B cell (primary cell): Measurements from ENCODE around the gene ATP2A1. TPM values are rescaled to one million over a fixed set of nuclear protein-coding genes. Genes with fewer than 3 reads are reported as not detected.

ENCODE experiments used
- ATAC-seq: fragments of 200-7000 bp; cut with Tn5 transposase; one replicate; pipeline ENCODE4 v1.10.0; 2021; ENCODE audit warnings: low read depth, mild to moderate bottlenecking, moderate number of reproducible peaks, moderate library complexity
- CTCF ChIA-PET: fragments of 350-600 bp; sonication (Branson Sonifier 250); formaldehyde crosslinking; loops from one replicate; lab custom pipeline; 2021; ENCODE audit warnings: antibody characterized with exemption, inconsistent platforms; lab: Charles Lee
- POLR2A ChIA-PET: fragments of 350-600 bp; sonication (Branson Sonifier 250); formaldehyde crosslinking; loops from one replicate; lab custom pipeline; 2021; ENCODE audit warnings: antibody characterized with exemption; lab: Charles Lee
- DNase-seq: peaks from one replicate; pipeline ENCODE4 v3.0.0; 2013
- H2AFZ ChIP-seq: 2 replicates; pipeline ENCODE4 v1.6.1; 2012; ENCODE audit warnings: mild to moderate bottlenecking, low read depth, low read length; ENCODE audit not compliant: insufficient read depth, poor library complexity, severe bottlenecking
- H3K27ac ChIP-seq, 2 donors: 1 replicate in 1 of 2; 2 replicates in 1 of 2; pipeline ENCODE4 v1.5.1; 2012 to 2013; ENCODE audit warnings: low read length in 2 of 2, mild to moderate bottlenecking in 2 of 2, moderate library complexity in 1 of 2
- H3K27me3 ChIP-seq, 4 experiments: fragments of 200-600 bp in 1 of 4; sonication (generic) in 1 of 4; replicated peaks in 1 of 4; 1 replicate in 2 of 4; 2 replicates in 2 of 4; pipeline versions ENCODE4 v1.6.1 to v1.7.0; 2013 to 2016; ENCODE audit warnings: low read length in 3 of 4, mild to moderate bottlenecking in 2 of 4, mixed read lengths in 1 of 4, moderate library complexity in 1 of 4; ENCODE audit not compliant: insufficient read depth in 4 of 4, control insufficient read depth in 3 of 4; ENCODE audit errors: control extremely low read depth in 1 of 4
- H3K36me3 ChIP-seq, 2 experiments: replicated peaks in 1 of 2; 1 replicate in 1 of 2; 2 replicates in 1 of 2; pipeline versions ENCODE4 v1.6.1 to v1.7.1; 2013; ENCODE audit warnings: low read length in 1 of 2; ENCODE audit not compliant: insufficient read depth in 2 of 2, control insufficient read depth in 1 of 2; ENCODE audit errors: control extremely low read depth in 1 of 2, extremely low read depth in 1 of 2
- H3K4me1 ChIP-seq, 2 donors: fragments of 200-600 bp in 1 of 2; sonication (generic) in 1 of 2; 1 replicate in 1 of 2; 2 replicates in 1 of 2; pipeline versions ENCODE4 v1.5.1 to v1.6.1; 2013 to 2017; ENCODE audit warnings: low read length in 2 of 2; ENCODE audit not compliant: control insufficient read depth in 2 of 2, insufficient read depth in 2 of 2
- H3K4me2 ChIP-seq: replicated peaks from 2 replicates; pipeline ENCODE3; 2012; ENCODE audit warnings: mild to moderate bottlenecking, low read depth, low read length; ENCODE audit not compliant: poor library complexity, severe bottlenecking
- H3K4me3 ChIP-seq, 5 experiments: fragments of 200-600 bp in 1 of 5; sonication (generic) in 1 of 5; 1 replicate in 3 of 5; 2 replicates in 2 of 5; pipeline versions ENCODE4 v1.5.1 to v1.7.0; 2011 to 2016; ENCODE audit warnings: low read length in 4 of 5, mild to moderate bottlenecking in 4 of 5, low read depth in 2 of 5, control low read depth in 1 of 5, moderate library complexity in 1 of 5; ENCODE audit not compliant: insufficient read depth in 1 of 5; ENCODE audit errors: control extremely low read depth in 1 of 5, extremely low read depth in 1 of 5
- H3K79me2 ChIP-seq: fragments of 200-600 bp; sonication (generic); one replicate; pipeline ENCODE4 v1.6.0; 2016; ENCODE audit warnings: low read length; ENCODE audit not compliant: control insufficient read depth, insufficient read depth
- H3K9ac ChIP-seq: fragments of 200-600 bp; sonication (generic); 2 replicates; pipeline ENCODE4 v1.6.1; 2017; ENCODE audit warnings: mild to moderate bottlenecking, low read length, moderate library complexity
- H3K9me3 ChIP-seq, 3 donors: one replicate each; pipeline versions ENCODE4 v1.6.1 to v1.7.1; 2013; ENCODE audit warnings: low read length in 2 of 3; ENCODE audit not compliant: control insufficient read depth in 2 of 3, insufficient read depth in 1 of 3; ENCODE audit errors: control extremely low read depth in 1 of 3
- H4K20me1 ChIP-seq: 2 replicates; pipeline ENCODE4 v1.6.0; 2012; ENCODE audit warnings: mild to moderate bottlenecking, low read length; ENCODE audit not compliant: insufficient read depth, control insufficient read depth, poor library complexity, severe bottlenecking
- H3K27ac Mint-ChIP-seq: one replicate; pipeline ENCODE4 v1.8.0; 2021; ENCODE audit warnings: mixed read lengths
- H3K27me3 Mint-ChIP-seq: one replicate; pipeline ENCODE4 v1.8.0; 2021; ENCODE audit warnings: mixed read lengths
- H3K4me1 Mint-ChIP-seq: one replicate; pipeline ENCODE4 v1.8.0; 2021; ENCODE audit warnings: mixed read lengths
- H3K4me3 Mint-ChIP-seq: one replicate; pipeline ENCODE4 v1.8.0; 2021; ENCODE audit warnings: mixed read lengths
- H3K9me3 Mint-ChIP-seq: one replicate; pipeline ENCODE4 v1.8.0; 2022; ENCODE audit warnings: mixed read lengths; ENCODE audit not compliant: insufficient read depth
- CTCF ChIP-seq: fragments of 200-600 bp; IDR thresholded peaks from one replicate; pipeline ENCODE4 v1.8.0; 2022; ENCODE audit warnings: antibody characterized with exemption, mild to moderate bottlenecking
- EZH2 ChIP-seq: IDR thresholded peaks from 2 replicates; pipeline ENCODE4 v1.6.1; 2012; ENCODE audit warnings: borderline replicate concordance, low read depth, mild to moderate bottlenecking, moderate library complexity, low read length; ENCODE audit not compliant: insufficient read depth, poor library complexity, severe bottlenecking
- WGBS: methylation state at CpG from one replicate; pipeline ENCODE4 v1.1.5; 2013; ENCODE audit warnings: missing lambda C conversion rate; ENCODE audit not compliant: insufficient coverage; 5-methylcytosine and 5-hydroxymethylcytosine counted together
- intact Hi-C: fragments of 100-400 bp; cut with micrococcal nuclease; formaldehyde crosslinking; loops from one replicate; pipeline ENCODE4 v1.10.0; 2022
- polyA plus RNA-seq: library from polyadenylated mRNA; depleted of rRNA; stranded (reverse); fragments of >200 nt; gene quantifications from 2 replicates; pipeline ENCODE4 v1.2.3, GENCODE V29; 2012
- total RNA-seq, 2 donors: library from RNA; stranded (reverse); fragments of 120-200 nt in 1 of 2; gene quantifications; 1 replicate in 1 of 2; 2 replicates in 1 of 2; pipeline versions ENCODE4 v1.2.3 to v1.2.4, GENCODE V29; 2013 to 2022

Gene ATP2A1
- total and polyA plus RNA-seq, 2 donors (not counting 1 experiment from before 2014, with no cell fraction given): 0.31 to 0.84 TPM

- intact Hi-C loops: no loop called here
- H3K27me3 Mint-ChIP-seq: no peaks in the 10 kb centered on the region
- Histone ChIP-seq H3K9me3 (no peaks in the 10 kb centered on the region), H4K20me1 (no peaks in the 10 kb centered on the region), H3K9ac (no peak overlapping the region), H3K4me2 (no peak overlapping the region), H3K4me3 (no peak overlapping the region), H3K4me1 (no peaks in the 10 kb centered on the region), H3K27ac (no peak overlapping the region), H3K36me3 (no peaks in the 10 kb centered on the region), H3K27me3 (no peaks in the 10 kb centered on the region), H2AFZ (no peak overlapping the region), H3K79me2 (no peaks in the 10 kb centered on the region)
- peak overlapping the region; percentile 15 for H3K27ac Mint-ChIP-seq
- H3K4me1 Mint-ChIP-seq: peaks cover 3% of the 10 kb centered on the region
- no peak overlapping the region for H3K4me3 Mint-ChIP-seq
- no peak for TF ChIP-seq CTCF
- TF ChIP-seq EZH2: no peak
- WGBS: 80% methylated on average over 13 of the region's 14 CpGs
- no peaks in the 10 kb centered on the region for H3K9me3 Mint-ChIP-seq
- ATAC-seq (no peak), DNase-seq (no peak)
- CTCF ChIA-PET: no interaction called here
- POLR2A ChIA-PET: interaction anchor here (0.7 kb wide), 1 partner anchor 31 kb away, joined by 3 read pairs; no protein-coding TSS in a partner anchor
Observed at GRCh38 chr16:28891964-28892890, 13.9 kb downstream of the ATP2A1 start.

GRCh38 chr16:28893291-28893690 is 15.0 kb downstream of the ATP2A1 start:
- Mint-ChIP-seq H3K27ac (no peak overlapping the region), H3K9me3 (no peaks in the 10 kb centered on the region), H3K4me1 (peaks cover 3% of the 10 kb centered on the region), H3K27me3 (no peaks in the 10 kb centered on the region), H3K4me3 (no peak overlapping the region)
- H3K4me2 ChIP-seq: no peak overlapping the region
- intact Hi-C loops: no loop called here
- POLR2A ChIA-PET: interaction anchor here (0.7 kb wide), 1 partner anchor 130 kb away, joined by 3 read pairs; no protein-coding TSS in a partner anchor
- TF ChIP-seq EZH2 (no peak), CTCF (no peak)
- H3K79me2 ChIP-seq: no peaks in the 10 kb centered on the region
- no peak overlapping the region for H3K27ac ChIP-seq
- DNase-seq (no peak), ATAC-seq (no peak)
- H3K4me3 ChIP-seq: no peak overlapping the region
- no peaks in the 10 kb centered on the region for H3K9me3 ChIP-seq
- CTCF ChIA-PET: no interaction called here
- WGBS: no CpG with 5 or more reads among the region's 4 CpGs
- peaks cover 0 to 5% of the 10 kb centered on the region in 2 experiments for H3K36me3 ChIP-seq
- H3K9ac ChIP-seq: no peak overlapping the region
- no peak overlapping the region for H2AFZ ChIP-seq
- H3K27me3 ChIP-seq: no peaks in the 10 kb centered on the region
- no peaks in the 10 kb centered on the region for H3K4me1 ChIP-seq
- H4K20me1 ChIP-seq: no peaks in the 10 kb centered on the region
